ENCODE data around the gene AXDND1. TPM values are rescaled to one million over a fixed set of nuclear protein-coding genes. Genes with fewer than 3 reads are reported as not detected.

Gene AXDND1
- total RNA-seq, 4 donors from 2014 or later: 0.19 TPM; not detected in 3

GRCh38 chr1:179325836-179326235 lies 39.9 kb upstream of the AXDND1 start:
- Histone ChIP-seq H3K4me1 (no peaks in the 10 kb centered on the region), H3K27me3 (no peaks in the 10 kb centered on the region), H3K36me3 (peaks cover 0 to 29% (median 0%) of the 10 kb centered on the region in 3 donors), H3K4me3 (no peak overlapping the region), H3K9me3 (peaks cover 0 to 10% (median 0%) of the 10 kb centered on the region in 3 donors), H3K27ac (no peak overlapping the region)
- WGBS, 2 donors: 58 to 65% methylated on average over 2 of the region's 2 CpGs
- TF ChIP-seq POLR2A (IDR thresholded peaks at IDR 0.05): no peak
- no peak for DNase-seq
- intact Hi-C loops (cut with DNase I): no loop called here

GRCh38 chr1:179326746-179327145 lies 39.0 kb upstream of the AXDND1 start:
- no peaks in the 10 kb centered on the region for H3K27me3 ChIP-seq
- no peaks in the 10 kb centered on the region for H3K4me1 ChIP-seq
- WGBS, 2 donors: 88 to 91% methylated on average over 3 of the region's 3 CpGs
- TF ChIP-seq POLR2A (IDR thresholded peaks at IDR 0.05): no peak
- no peak for TF ChIP-seq CTCF (IDR thresholded peaks at IDR 0.05)
- no peak for DNase-seq
- no peak overlapping the region for H3K27ac ChIP-seq
- intact Hi-C loops (cut with DNase I): no loop called here
- H3K4me3 ChIP-seq: no peak overlapping the region
- peaks cover 0 to 28% (median 0%) of the 10 kb centered on the region in 3 donors for H3K36me3 ChIP-seq
- H3K9me3 ChIP-seq: peaks cover 0 to 10% (median 0%) of the 10 kb centered on the region in 3 donors

- no peak overlapping the region for H3K27ac ChIP-seq
- H3K4me1 ChIP-seq: no peaks in the 10 kb centered on the region
- peaks cover 0 to 10% (median 0%) of the 10 kb centered on the region in 3 donors for H3K9me3 ChIP-seq
- no peaks in the 10 kb centered on the region for H3K27me3 ChIP-seq
- DNase-seq: no peak
- H3K4me3 ChIP-seq: no peak overlapping the region
- WGBS, 2 donors: 88 to 93% methylated on average over 7 of the region's 7 CpGs
- no peak for TF ChIP-seq POLR2A (IDR thresholded peaks at IDR 0.05)
- no peak for TF ChIP-seq CTCF (IDR thresholded peaks at IDR 0.05)
- intact Hi-C loops (cut with DNase I): no loop called here
- H3K36me3 ChIP-seq: peaks cover 0 to 24% (median 0%) of the 10 kb centered on the region in 3 donors
Measured at GRCh38 chr1:179327196-179327595, 38.6 kb upstream of the AXDND1 start.

- WGBS, 2 donors: 73 to 74% methylated on average over 3 of the region's 3 CpGs
- intact Hi-C loops (cut with DNase I): no loop called here
- DNase-seq: no peak
- TF ChIP-seq POLR2A (IDR thresholded peaks at IDR 0.05) (no peak), CTCF (IDR thresholded peaks at IDR 0.05) (no peak)
- H3K27me3 ChIP-seq: no peaks in the 10 kb centered on the region
- H3K4me1 ChIP-seq: no peaks in the 10 kb centered on the region
- peaks cover 0 to 10% (median 0%) of the 10 kb centered on the region in 3 donors for H3K9me3 ChIP-seq
- peaks cover 0 to 24% (median 0%) of the 10 kb centered on the region in 3 donors for H3K36me3 ChIP-seq
- peak overlapping the region in 1 of 4 donors; percentile 25 for H3K27ac ChIP-seq
- H3K4me3 ChIP-seq: no peak overlapping the region
Measured at GRCh38 chr1:179327679-179328078, 38.1 kb upstream of the AXDND1 start.

- Histone ChIP-seq H3K4me1 (no peaks in the 10 kb centered on the region), H3K4me3 (no peak overlapping the region), H3K36me3 (peaks cover 0 to 11% (median 0%) of the 10 kb centered on the region in 3 donors), H3K9me3 (peaks cover 0 to 10% (median 0%) of the 10 kb centered on the region in 3 donors), H3K27ac (no peak overlapping the region), H3K27me3 (no peaks in the 10 kb centered on the region)
- intact Hi-C loops (cut with DNase I): no loop called here
- no peak for TF ChIP-seq POLR2A (IDR thresholded peaks at IDR 0.05)
- no peak for TF ChIP-seq CTCF (IDR thresholded peaks at IDR 0.05)
- 80 to 100% methylated on average over 2 of the region's 2 CpGs for WGBS, 2 donors
- DNase-seq: no peak
Measured at GRCh38 chr1:179329862-179330261, 35.9 kb upstream of the AXDND1 start.

GRCh38 chr1:179334440-179334839 lies 31.3 kb upstream of the AXDND1 start:
- intact Hi-C loops (cut with DNase I): no loop called here

More at GRCh38 chr1:179334440-179334839, 31.3 kb upstream of the AXDND1 start:
- H3K27ac ChIP-seq: no peak overlapping the region
- no peak for DNase-seq
- no peak overlapping the region for H3K4me3 ChIP-seq
- no peaks in the 10 kb centered on the region for H3K4me1 ChIP-seq
- H3K36me3 ChIP-seq: peaks cover 0 to 13% (median 0%) of the 10 kb centered on the region in 3 donors
- no peaks in the 10 kb centered on the region for H3K27me3 ChIP-seq
- whole genome bisulfite sequencing, 2 donors: 88 to 97% methylated on average over 4 of the region's 4 CpGs
- TF ChIP-seq POLR2A (IDR thresholded peaks at IDR 0.05) (no peak), CTCF (IDR thresholded peaks at IDR 0.05) (no peak)
- H3K9me3 ChIP-seq: peaks cover 0 to 7% (median 0%) of the 10 kb centered on the region in 3 donors
